ENCODE measurements around the gene ZNF655.

- TF ChIP-seq CTCF (IDR thresholded peaks at IDR 0.05; ENCODE audit: poor library complexity): no peak
- TF ChIP-seq EZH2 (IDR thresholded peaks at IDR 0.05; ENCODE audit: borderline replicate concordance): no peak
Measured at GRCh38 chr7:99514050-99514449, 44.4 kb upstream of the ZNF655 start.

All from hepatocyte (in vitro differentiated cells).